HepG2 (cell line): ENCODE results near the gene RFXANK. TPM values are rescaled to one million over a fixed set of nuclear protein-coding genes. Genes with fewer than 3 reads are reported as not detected.
A peak's percentile ranks its signal among the peaks of the same experiment; 100 is the strongest.

Experiments used
- ATF6 ChIP-seq: sonication (generic); formaldehyde crosslinking; conservative IDR thresholded peaks from 2 replicates; pipeline ENCODE4 v1.4.0; 2020; ENCODE audit warnings: missing genetic modification reagents
- DPF2 ChIP-seq: sonication (generic); formaldehyde crosslinking; IDR thresholded peaks from 2 replicates; pipeline ENCODE4 v1.4.0; 2020; ENCODE audit warnings: mild to moderate bottlenecking, low read depth, missing genetic modification reagents, borderline replicate concordance
- E2F5 ChIP-seq: sonication (generic); formaldehyde crosslinking; conservative IDR thresholded peaks from 2 replicates; pipeline ENCODE4 v1.4.0; 2020; ENCODE audit warnings: missing genetic modification reagents
- FOXK1 ChIP-seq: sonication (generic); formaldehyde crosslinking; IDR thresholded peaks from 2 replicates; pipeline ENCODE4 v1.4.0; 2020; ENCODE audit warnings: low read depth, missing genetic modification reagents, borderline replicate concordance
- KAT2B ChIP-seq: fragments of 150-350 bp; IDR thresholded peaks from 2 replicates; pipeline ENCODE4 v1.6.1; 2014; ENCODE audit warnings: low read depth, low read length, borderline replicate concordance
- PCBP2 ChIP-seq: fragments of 200-400 bp; formaldehyde crosslinking; optimal IDR thresholded peaks from 2 replicates; pipeline ENCODE3; 2018; ENCODE audit warnings: low read length, low read depth; ENCODE audit not compliant: poor library complexity, severe bottlenecking
- POLR2AphosphoS5 ChIP-seq: IDR thresholded peaks from 2 replicates; pipeline ENCODE4 v1.6.1; 2012; ENCODE audit warnings: low read depth, low read length
- THAP11 ChIP-seq: IDR thresholded peaks from 2 replicates; pipeline ENCODE4 v1.6.1; 2016; ENCODE audit warnings: missing biosample characterization, missing genetic modification reagents
- TRAFD1 ChIP-seq: sonication (generic); formaldehyde crosslinking; IDR thresholded peaks from 2 replicates; pipeline ENCODE4 v1.5.1; 2020; ENCODE audit warnings: missing genetic modification reagents, mild to moderate bottlenecking, borderline replicate concordance
- WIZ ChIP-seq: sonication (generic); formaldehyde crosslinking; IDR thresholded peaks from 2 replicates; pipeline ENCODE4 v1.5.1; 2020; ENCODE audit warnings: mild to moderate bottlenecking, missing genetic modification reagents
- ZBTB34 ChIP-seq: sonication (generic); formaldehyde crosslinking; IDR thresholded peaks from 2 replicates; pipeline ENCODE4 v1.8.0; 2022; ENCODE audit warnings: mild to moderate bottlenecking, missing genetic modification reagents
- ZFP41 ChIP-seq: sonication (generic); formaldehyde crosslinking; IDR thresholded peaks from 2 replicates; pipeline ENCODE4 v1.4.0; 2020; ENCODE audit warnings: mild to moderate bottlenecking, missing genetic modification reagents, borderline replicate concordance
- ZFP90 ChIP-seq: sonication (generic); formaldehyde crosslinking; IDR thresholded peaks from 2 replicates; pipeline ENCODE4 v1.8.0; 2022; ENCODE audit warnings: missing genetic modification reagents, mild to moderate bottlenecking, inconsistent platforms, borderline replicate concordance
- ZNF512B ChIP-seq: sonication (generic); formaldehyde crosslinking; IDR thresholded peaks from 2 replicates; pipeline ENCODE4 v1.5.1; 2020; ENCODE audit warnings: missing genetic modification reagents, mild to moderate bottlenecking, borderline replicate concordance
- ZNF547 ChIP-seq: sonication (generic); formaldehyde crosslinking; IDR thresholded peaks from 2 replicates; pipeline ENCODE4 v1.5.1; 2020; ENCODE audit warnings: mild to moderate bottlenecking, missing genetic modification reagents
- ZNF691 ChIP-seq: sonication (generic); formaldehyde crosslinking; IDR thresholded peaks from 2 replicates; pipeline ENCODE4 v1.4.0; 2020; ENCODE audit warnings: missing genetic modification reagents, low read depth, mild to moderate bottlenecking, borderline replicate concordance
- ZNF784 ChIP-seq: sonication (generic); formaldehyde crosslinking; IDR thresholded peaks from 2 replicates; pipeline ENCODE4 v1.5.1; 2020; ENCODE audit warnings: missing genetic modification reagents, mild to moderate bottlenecking, borderline replicate concordance
- polyA plus RNA-seq, 8 experiments: library from polyadenylated mRNA; depleted of rRNA in 3 of 8; stranded (reverse) in 7 of 8; unstranded in 1 of 8; fragments of >200 nt; fragmentation: Illumina TruSeq in 4 of 8; extraction: Trizol in 4 of 8; gene quantifications; 2 replicates each; pipeline versions ENCODE4 v1.2.1 to v1.2.3, GENCODE V29; 2011 to 2016; ENCODE audit warnings: low read depth in 4 of 8, missing spikeins in 1 of 8, mixed read lengths in 1 of 8; ENCODE audit not compliant: insufficient read depth in 1 of 8
- total RNA-seq, 5 experiments: library from RNA; depleted of rRNA; stranded (reverse); fragments of >200 nt; fragmentation: Illumina TruSeq; extraction: Trizol; gene quantifications; 2 replicates each; pipeline ENCODE4 v1.2.3, GENCODE V29; 2016; ENCODE audit warnings: low read depth in 1 of 5

Gene RFXANK
- total and polyA plus RNA-seq, 2 of the 13 experiments (the other 11 are each of a cell fraction or from before 2014, with no cell fraction given) = 49.9 to 80.7 TPM

- no peak for TF ChIP-seq TRAFD1 (CRISPR knock-in tag)
- TF ChIP-seq ZNF512B (CRISPR knock-in tag) = no peak
- TF ChIP-seq FOXK1 (CRISPR knock-in tag) = no peak
- no peak for TF ChIP-seq ZFP41 (CRISPR knock-in tag)
- no peak for TF ChIP-seq ZBTB34 (CRISPR knock-in tag)
- no peak for TF ChIP-seq ZFP90 (CRISPR knock-in tag)
- TF ChIP-seq KAT2B = no peak
- no peak for TF ChIP-seq ATF6 (CRISPR knock-in tag)
- no peak for TF ChIP-seq THAP11
- TF ChIP-seq DPF2 (CRISPR knock-in tag) = no peak
- TF ChIP-seq E2F5 (CRISPR knock-in tag) = no peak
- TF ChIP-seq ZNF784 (CRISPR knock-in tag) = no peak; the same call in 1 of the 2 replicates
- peak; percentile 45; the same call in 1 of the 2 replicates for TF ChIP-seq ZNF547
- no peak for TF ChIP-seq ZNF691 (CRISPR knock-in tag)
- no peak for TF ChIP-seq PCBP2
- peak; percentile 56 for TF ChIP-seq POLR2AphosphoS5
- TF ChIP-seq WIZ (CRISPR knock-in tag) = no peak
Observed at GRCh38 chr19:19170053-19170872, 21.8 kb upstream of the RFXANK start, which contains the start of gene MEF2B (continued).
